Inferior parietal cortex (tissue), 1 donor: ENCODE results near the gene ATP8A2.
"Not testable (repeated sequence)": the region's sequence is repeated elsewhere in the genome, so short reads cannot be mapped to it uniquely, and the experiment has no call there.

Experiments
- DNase-seq: peaks from one replicate; pipeline ENCODE4 v3.0.0-alpha.2; 2016; ENCODE audit errors: extremely low spot score

Gene ATP8A2

GRCh38 chr13:25915840-25916518 lies 544.2 kb downstream of the ATP8A2 start:
- no peak for DNase-seq

GRCh38 chr13:25920277-25920676 lies 548.5 kb downstream of the ATP8A2 start:
- DNase-seq: no peak

- DNase-seq: no peak
Observed at GRCh38 chr13:25920931-25921330, 549.2 kb downstream of the ATP8A2 start.

GRCh38 chr13:25922376-25922775 lies 550.6 kb downstream of the ATP8A2 start:
- no peak for DNase-seq

- DNase-seq: no peak
Observed at GRCh38 chr13:25923217-25924085, 551.7 kb downstream of the ATP8A2 start.

- DNase-seq: peak; percentile 10
Observed at GRCh38 chr13:25927363-25927762, 555.6 kb downstream of the ATP8A2 start.

GRCh38 chr13:25927932-25928331 lies 556.2 kb downstream of the ATP8A2 start:
- peak; percentile 42 for DNase-seq

- no peak for DNase-seq
Observed at GRCh38 chr13:25928941-25929505, 557.2 kb downstream of the ATP8A2 start.

GRCh38 chr13:25929816-25930215 lies 558.0 kb downstream of the ATP8A2 start:
- DNase-seq: no peak

GRCh38 chr13:25930653-25931052 lies 558.9 kb downstream of the ATP8A2 start:
- DNase-seq: no peak

- no peak for DNase-seq
Observed at GRCh38 chr13:25932365-25932764, 560.6 kb downstream of the ATP8A2 start.

GRCh38 chr13:25933520-25933919 lies 561.7 kb downstream of the ATP8A2 start:
- no peak for DNase-seq

- no peak for DNase-seq
Observed at GRCh38 chr13:25934127-25934526, 562.4 kb downstream of the ATP8A2 start.

- DNase-seq: no peak
Observed at GRCh38 chr13:25939961-25940687, 568.4 kb downstream of the ATP8A2 start.

GRCh38 chr13:25943081-25943480 lies 571.3 kb downstream of the ATP8A2 start:
- no peak for DNase-seq

GRCh38 chr13:25943658-25944057 lies 571.9 kb downstream of the ATP8A2 start:
- DNase-seq: no peak

GRCh38 chr13:25945596-25945995 lies 573.8 kb downstream of the ATP8A2 start:
- no peak for DNase-seq

- DNase-seq: no peak
Observed at GRCh38 chr13:25946321-25946720, 574.5 kb downstream of the ATP8A2 start.

GRCh38 chr13:25948910-25949309 lies 577.1 kb downstream of the ATP8A2 start:
- no peak for DNase-seq

- DNase-seq: no peak
Observed at GRCh38 chr13:25951831-25952230, 580.1 kb downstream of the ATP8A2 start.

- not testable (repeated sequence) for DNase-seq
Observed at GRCh38 chr13:25954080-25954479, 582.3 kb downstream of the ATP8A2 start.

- DNase-seq: not testable (repeated sequence)
Observed at GRCh38 chr13:25954943-25955342, 583.2 kb downstream of the ATP8A2 start.
